Dedifferentiated amniotic fluid mesenchymal stem cell (primary cell): ENCODE measurements around the gene OR10H5.
A peak's percentile ranks its signal among the peaks of the same experiment; 100 is the strongest.
"Not testable (repeated sequence)": the region's sequence is repeated elsewhere in the genome, so short reads cannot be mapped to it uniquely, and the experiment has no call there.

Experiments
- DNase-seq: peaks from one replicate; pipeline ENCODE4 v3.0.0-alpha.2; 2016; ENCODE audit errors: extremely low spot score

The OR10H5 gene

DNA sequence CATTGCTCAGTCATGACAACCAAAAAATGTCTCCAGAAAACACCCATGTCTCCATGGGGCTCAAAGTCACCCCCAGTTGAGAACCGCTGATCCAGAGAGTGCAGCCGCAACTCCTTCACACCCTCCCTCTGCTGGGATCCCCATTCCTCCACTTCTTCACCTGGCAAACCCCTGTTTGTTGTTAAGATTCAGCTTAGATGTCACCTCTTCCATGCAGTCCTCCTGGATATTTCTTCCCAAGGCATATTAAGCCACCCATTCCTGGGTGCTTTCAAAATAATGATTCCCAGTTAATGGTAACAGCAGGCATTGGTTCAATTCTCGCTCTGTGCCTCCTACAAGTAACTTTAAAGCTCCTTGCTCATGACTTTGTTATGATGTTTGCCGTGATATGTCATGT, 24.0 kb downstream of the OR10H5 start:
- no peak for DNase-seq

DNA sequence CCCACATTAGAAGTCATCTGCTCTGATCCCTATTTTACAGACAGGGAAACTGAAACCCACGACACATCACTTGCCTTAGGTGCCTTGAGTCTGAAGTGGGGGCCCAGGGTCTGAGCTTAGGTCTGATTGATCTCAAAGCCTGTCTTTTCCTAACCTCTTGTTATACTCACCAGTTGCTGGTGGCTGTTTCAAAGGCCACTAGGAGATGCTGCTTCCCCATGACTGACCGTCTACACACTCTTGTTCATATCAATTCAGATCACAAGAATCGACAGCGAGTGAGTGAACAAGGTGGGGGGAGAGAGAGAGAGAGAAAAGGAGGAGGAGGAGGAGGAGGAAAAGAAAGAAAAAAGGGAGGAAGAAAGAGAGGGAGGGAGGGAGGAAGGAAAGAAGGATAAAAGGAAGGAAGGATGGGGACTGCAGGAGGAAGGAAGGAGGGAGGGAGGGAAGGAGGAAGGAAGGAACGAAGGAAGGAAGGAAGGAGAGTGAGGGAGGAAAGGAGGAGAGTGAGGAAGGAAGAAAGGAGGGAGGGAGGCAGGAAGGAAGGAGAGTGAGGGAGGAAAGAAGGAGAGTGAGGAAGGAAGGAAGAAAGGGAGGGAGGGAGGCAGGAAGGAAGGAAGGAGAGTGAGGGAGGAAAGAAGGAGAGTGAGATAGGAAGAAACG, 24.7 kb downstream of the OR10H5 start:
- DNase-seq, result no peak

DNA sequence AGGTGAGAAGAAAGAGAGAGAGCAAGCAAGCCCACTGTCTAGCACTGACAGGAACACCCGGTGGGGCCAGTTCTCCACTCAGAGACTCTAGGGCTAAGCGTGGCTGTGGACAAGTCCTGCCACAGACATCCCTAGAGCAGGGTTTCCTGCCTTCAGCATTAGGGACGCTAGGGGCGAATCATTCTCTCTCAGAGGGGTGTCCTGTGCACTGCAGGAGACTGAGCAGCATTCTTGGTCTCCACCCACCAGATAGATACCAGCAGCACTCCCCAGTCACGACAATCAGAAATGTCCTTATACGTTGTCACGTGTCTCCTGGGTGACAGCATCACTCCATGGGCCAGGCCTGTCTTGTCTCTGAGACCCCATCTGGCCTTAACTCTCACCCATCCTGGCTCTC, 26.5 kb downstream of the OR10H5 start:
- no peak for DNase-seq

DNA sequence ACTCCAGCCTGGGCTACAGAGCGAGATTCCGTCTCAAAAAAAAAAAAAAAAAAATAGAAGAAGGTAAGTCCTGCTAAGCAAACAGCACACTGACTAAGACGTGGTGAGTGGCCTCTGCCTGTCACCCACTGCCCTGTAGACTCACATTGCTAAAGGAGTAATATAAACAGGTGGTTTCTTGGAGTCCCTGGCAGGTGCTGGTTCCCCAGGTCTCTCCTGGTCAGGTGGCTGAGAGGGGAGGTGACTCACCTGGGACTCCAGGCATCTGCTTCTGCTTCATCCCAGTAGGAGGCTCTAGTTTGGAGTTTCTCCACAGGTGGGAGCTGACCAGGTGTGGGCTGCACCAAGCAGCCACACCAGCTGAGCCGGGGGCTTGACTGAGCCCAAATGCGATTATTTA, 27.8 kb downstream of the OR10H5 start, which contains the start of gene OR10H1:
TSS of gene OR10H1 (minus strand) at position 359 of the 400 bp plus-strand sequence. CDS start 7,627 bp downstream, outside the sequence.
- DNase-seq, result no peak

DNA sequence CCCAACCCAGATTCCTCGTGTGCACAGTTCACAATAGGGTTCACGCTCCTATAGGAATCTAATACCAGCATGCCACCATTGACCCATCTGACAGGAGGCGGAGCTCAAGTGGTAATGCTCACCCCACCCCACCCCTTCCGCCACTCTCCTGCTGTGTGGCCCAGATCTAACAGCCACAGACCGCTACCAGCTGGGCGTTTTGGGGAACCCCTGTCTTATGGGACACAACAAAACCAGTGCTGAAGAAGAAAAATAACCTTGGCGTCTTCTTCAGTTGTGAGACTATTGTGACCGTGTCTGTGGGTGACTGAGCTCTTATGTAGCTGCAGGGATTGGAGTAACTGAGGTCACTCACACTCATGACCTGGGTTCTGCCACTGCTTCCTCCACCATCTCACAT, 33.2 kb downstream of the OR10H5 start:
- DNase-seq, result no peak

DNA sequence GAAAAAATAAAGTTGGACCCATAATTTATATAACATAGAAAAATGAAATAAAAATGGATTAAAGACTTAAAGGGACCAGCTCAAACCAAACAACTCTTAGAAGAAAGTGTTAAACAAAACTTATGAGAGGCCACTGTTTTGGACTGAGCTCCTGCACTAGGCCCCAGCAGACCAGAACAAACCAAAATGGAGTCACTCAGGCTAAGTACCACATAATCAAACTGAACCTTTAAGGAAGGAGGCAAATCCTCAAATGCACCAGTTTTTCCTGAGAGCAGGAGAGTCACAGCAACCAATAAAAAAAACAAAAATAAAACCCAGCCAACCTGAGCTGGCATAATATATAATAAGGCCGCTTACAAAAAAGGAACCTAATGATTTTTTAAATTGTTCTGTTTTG, 38.3 kb downstream of the OR10H5 start:
- DNase-seq, result no peak

DNA sequence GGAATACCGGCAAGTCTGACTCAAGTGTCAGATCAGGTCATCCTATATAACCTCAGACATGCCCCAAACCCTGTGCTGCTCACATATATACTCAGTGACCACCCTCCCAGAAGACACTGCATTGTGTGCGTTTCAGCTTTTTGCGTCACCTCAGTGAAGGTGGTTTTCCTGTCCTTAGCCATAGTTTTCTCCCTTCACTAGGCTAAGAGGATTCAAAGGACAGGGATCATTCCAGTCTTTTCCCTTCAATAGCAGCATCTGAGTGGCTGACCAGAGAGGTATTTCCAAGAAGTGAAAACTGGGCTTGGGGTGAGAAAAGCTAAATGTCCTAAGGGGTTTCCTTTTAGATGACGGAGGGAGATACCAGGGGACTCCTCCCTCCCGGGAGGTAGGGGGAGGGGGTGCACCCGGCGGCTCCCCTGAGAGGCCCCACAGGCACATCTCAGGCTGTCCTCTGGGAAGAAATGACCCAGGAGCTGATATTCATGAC, 40.7 kb downstream of the OR10H5 start:
- no peak for DNase-seq

DNA sequence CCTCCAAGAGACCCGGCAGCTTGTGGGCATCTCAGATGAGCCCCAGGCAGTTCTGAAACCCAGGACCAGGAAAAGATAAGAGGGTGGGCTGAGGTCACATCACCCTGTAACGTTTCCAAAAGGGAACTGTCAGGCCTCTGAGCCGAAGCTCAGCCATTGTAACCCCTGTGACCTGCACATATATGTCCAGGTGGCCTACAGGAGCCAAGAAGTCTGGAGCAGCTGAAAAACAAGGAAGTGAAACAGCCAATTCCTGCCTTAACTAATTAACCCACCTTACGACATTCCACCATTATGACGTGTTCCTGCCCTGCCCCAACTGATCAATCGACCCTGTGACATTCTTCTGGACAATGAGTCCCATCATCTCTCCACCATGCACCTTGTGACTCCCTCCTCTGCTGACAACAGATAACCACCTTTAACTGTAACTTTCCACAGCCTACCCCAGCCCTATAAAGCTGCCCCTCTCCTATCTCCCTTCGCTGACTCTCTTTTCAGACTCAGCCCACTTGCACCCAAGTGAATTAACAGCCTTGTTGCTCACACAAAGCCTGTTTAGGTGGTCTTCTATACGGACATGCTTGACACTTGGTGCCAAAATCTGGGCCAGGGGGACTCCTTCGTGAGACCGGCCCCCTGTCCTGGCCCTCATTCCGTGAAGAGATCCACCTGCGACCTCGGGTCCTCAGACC, 41.3 kb downstream of the OR10H5 start:
- DNase-seq, result not testable (repeated sequence)

DNA sequence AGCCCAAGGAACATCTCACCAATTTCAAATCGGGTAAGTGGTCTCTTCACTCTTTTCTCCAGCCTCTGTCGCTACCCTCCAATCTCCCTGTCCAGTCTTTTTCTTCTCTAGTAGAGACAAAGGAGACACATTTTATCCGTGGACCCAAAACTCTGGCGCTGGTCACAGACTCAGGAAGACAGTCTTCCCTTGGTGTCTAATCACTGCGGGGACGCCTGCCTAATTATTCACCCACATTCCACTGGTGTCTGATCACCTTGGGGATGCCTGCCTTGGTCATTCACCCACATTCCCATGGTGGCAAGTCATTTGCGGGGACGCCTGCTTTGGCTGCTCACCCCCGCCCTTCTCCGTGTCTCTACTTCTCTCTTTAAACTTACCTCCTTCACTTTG, 41.8 kb downstream of the OR10H5 start:
- DNase-seq, result no peak

DNA sequence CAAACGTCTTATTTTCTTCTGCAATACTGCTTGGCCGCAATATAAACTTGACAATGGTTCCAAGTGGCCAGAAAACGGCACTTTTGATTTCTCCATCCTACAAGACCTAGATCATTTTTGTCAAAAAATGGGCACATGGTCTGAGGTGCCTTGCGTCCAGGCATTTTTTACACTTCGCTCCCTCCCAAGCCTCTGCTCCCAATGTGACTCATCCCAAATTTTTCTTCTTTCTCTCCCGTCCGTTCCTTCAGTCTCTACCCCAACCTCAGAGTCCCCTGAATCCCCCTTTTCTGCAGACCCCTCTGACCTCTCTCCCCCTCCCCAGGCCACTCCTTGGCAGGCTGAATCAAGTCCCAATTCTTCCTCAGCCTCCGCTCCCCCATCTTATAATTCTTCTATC, 42.3 kb downstream of the OR10H5 start:
- DNase-seq, result no peak

DNA sequence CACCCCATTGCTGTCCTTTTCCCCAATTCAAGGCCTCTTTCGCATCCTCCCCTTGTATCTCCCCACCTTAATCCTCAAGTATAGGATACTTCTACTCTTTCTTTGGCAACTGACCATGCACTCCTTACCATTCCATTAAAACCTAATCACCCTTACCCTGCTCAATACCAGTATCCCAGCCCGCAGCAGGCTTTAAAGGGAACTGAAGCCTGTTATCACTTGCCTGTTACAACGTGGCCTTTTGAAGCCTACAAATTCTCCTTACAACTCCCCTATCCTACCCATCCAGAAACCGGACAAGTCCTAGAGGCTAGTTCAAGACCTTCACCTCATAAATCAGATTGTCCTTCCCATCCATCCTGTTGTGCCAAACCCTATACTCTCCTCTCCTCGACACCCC, 44.2 kb downstream of the OR10H5 start:
- no peak for DNase-seq

DNA sequence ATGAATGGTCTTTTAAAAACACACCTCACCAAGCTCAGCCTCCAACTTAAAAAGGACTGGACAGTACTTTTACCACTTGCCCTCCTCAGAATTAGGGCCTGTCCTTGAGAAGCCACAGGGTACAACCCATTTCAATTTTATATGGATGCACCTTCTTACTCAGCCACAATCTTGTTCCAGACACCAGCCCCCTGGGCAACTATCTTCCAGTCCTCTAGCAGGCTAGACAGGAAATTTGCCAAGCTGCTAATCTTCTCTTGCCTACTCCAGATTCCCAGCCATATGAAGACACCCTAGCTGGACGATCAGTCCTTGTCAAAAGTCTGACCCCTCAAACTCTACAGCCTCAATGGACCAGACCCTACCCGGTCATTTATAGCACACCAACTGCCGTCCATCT, 46.8 kb downstream of the OR10H5 start:
- not testable (repeated sequence) for DNase-seq

DNA sequence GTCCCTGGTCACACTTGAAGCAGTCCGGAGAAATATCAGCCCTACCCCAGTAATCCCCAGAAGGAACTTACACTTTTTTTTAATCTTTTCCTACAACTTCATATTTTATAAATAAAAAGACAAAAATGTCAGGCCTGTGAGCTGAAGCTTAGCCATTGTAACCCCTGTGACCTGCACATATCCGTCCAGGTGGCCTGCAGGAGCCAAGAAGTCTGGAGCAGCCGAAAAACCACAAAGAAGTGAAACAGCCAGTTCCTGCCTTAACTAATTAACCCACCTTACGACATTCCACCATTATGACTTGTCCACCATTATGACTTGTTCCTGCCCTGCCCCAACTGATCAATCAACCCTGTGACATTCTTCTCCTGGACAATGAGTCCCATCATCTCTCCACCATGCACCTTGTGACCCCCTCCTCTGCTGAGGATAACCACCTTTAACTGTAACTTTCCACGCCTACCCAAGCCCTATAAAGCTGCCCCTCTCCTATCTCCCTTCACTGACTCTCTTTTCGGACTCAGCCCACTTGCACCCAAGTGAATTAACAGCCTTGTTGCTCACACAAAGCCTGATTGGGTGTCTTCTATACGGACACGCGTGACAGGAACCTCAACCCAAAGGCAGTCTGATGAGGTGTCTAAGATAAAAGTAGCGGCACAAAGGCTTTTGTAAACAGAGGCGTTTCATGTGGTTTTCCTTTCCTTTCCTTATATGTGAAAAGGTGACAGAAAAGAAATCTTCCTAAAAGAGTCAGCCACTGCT, 48.3 kb downstream of the OR10H5 start:
- not testable (repeated sequence) for DNase-seq

DNA sequence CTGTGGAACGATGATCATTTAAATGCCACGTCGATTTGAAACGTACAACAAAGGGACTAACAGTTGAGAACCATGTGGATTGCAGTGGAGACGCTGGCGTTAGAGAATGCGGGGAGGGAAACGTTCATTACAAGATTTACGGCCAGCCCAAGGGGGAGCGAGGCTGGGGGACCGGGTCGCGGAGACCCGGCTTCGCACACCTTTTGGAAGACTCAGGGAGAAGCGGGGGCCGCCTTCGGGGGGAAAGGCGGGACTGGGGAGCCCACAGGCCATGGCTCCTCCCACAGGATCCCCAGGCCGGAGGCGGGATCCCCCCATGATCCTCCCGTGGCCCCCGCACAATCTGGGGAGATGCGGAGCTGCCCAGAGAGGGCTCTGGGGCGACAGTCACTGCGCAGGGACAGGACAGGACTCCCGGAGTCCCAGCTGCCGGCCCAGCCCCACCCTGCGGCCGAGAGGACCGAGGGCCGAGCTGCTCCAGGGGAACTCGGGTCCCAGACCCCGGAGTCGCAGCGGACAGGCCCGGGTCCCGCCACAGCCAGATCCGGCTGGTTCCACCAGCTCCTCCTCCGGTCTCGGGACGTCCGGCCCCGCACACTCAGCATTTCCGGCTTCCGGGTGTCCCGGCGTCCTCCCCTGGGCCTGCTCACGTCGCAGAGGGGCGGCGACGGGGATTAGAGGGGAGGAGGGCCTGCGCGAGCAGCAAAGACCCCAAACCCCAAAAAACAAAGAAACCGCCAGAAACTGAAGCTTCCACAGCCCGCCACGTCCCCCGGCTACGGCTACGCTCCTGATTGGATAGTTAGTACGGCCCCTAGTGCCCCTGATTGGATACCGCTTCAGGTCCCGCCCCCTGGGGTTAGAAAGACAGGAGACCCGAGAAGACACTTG, 49.1 kb downstream of the OR10H5 start:
- DNase-seq, result peak; percentile 96

DNA sequence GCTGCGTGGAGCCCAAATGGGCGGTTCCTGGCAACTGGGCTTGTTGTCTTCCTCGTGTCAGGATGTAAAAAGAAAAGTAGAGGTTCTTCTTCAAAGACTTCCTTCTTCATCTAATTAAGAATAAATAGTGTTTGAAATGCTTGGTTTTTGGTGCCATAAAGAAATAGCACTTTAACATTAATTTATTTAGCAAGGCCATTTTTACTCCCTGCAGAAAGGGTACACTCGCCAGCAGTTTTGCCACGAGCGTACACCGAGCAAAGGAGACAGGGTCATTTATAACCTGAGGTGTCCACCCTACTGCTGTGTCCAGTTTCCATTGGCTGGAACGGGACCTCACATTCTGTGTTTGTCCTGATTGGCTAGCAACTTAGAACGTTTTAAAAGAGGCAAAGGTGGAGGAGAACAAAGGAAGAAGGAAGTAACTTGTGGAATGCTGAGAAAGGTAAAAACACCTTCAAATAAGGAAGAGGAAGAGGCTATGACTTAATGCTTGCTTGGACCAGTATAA, 49.8 kb downstream of the OR10H5 start:
- DNase-seq, result no peak

DNA sequence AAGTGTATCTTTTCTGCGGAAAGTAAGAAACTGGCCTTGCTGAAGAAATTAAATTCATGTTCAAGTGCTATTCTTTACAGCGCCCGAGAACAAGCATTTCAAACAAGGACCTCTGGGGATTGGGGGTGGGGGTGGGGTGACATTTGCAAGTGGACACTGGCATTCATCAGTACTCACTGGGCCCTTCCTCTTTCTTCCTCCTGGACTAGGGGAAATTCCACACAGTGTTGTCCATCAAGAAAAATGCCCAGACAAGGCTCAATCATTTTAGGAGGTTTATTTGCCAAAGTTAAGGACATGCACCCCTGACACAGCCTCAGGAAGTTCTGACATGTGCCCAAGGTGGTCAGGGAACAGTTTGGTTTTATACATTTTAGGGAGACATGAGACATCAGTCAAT, 50.9 kb downstream of the OR10H5 start:
- DNase-seq, result no peak

DNA sequence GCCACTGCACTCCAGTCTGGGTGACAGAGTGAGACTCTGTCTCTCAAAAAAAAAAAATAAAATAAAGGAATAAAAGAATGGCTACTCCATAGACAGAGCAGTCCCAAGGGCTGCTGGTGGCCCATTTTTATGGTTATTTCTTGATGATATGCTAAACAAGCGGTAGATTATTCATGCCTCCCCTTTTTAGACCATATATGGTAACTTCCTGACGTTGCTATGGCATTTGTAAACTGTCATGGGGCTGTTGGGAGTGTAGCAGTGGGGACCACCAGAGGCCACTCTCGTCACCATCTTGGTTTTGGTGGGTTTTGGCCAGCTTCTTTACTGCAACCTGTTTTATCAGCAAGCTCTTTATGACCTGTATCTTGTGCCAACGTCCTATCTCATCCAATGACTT, 52.4 kb downstream of the OR10H5 start:
- DNase-seq, result not testable (repeated sequence)

DNA sequence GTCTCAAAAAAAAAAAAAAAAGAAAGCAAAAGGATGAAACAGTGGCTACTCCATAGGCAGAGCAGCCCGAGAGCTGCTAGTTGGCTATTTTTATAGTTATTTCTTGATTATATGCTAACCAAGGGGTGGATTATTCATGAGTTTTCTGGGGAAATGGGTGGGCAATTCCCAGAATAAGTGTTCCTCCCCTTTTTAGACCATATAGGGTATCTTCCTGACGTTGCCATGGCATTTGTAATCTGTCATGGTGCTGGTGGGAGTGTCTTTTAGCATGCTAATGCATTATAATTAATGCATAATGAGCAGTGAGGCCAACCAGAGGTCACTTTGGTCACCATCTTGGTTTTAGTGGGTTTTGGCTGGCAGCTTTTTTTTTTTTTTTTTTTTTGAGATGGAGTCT, 53.4 kb downstream of the OR10H5 start:
- DNase-seq, result no peak

DNA sequence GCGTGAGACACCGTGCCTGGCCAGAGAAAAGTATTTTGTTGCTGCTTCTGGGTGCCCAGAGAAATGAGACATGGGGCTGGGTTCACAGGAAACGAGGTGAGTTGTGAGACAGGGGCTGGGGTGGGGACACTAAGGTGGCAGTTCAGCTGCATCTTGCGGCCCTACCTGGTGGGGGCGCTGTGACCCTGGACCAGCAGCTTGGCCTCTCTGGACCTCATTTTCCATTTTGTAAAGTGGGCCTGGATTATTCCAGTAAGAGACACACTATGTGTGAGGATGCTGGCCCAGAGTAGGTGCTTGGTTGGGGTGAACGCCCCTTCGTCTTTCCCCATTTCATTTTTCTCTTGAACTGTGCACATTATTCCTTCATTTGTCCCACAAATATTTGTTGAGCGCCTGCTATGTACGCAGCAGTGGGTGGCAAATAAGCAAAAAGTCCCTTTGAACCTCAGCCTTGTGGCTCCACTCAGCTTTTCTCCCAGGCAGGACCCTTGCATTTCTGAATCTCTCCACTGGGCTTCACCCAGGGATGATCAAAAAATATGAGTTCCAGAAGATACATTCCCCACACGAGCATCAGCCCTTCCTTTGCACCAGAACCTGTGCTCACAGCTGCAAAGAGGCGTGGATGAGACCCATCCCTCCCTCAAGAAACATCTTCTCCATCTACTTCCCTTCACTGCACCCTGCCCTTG, 54.6 kb downstream of the OR10H5 start:
- no peak for DNase-seq

DNA sequence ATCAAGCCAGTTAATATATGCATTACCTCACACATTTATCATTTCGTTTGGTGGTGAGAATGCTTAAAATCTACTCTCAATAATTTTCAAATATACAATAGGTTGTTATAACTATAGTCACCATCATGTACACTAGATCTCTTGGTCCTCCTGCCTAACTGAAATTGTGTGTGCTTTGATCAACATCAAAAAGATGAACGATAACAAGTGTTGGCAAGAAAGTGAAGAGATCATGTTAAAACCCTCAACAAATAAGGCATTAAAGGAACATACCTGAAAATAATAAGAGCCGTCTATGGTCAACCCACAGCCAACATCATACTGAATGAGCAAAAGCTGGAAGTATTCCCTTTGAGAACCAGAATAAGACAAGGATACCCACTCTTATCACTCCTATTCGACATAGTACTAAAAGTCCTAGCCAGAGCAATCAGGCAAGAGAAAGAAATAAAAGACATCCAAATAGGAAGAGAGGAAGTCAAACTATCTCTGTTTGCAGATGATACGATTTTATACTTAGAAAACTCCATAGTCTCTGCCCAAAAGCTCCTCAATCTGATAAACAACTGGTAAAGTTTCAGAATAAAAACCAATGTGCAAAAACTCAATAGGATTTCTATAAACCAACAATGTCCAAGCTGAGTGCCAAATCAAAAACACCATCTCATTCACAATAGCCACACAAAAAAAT, 55.9 kb downstream of the OR10H5 start:
- no peak for DNase-seq
